Stimulated activated CD4-positive, alpha-beta T cell treated with anti-CD3 and anti-CD28 coated beads, Interleukin-2, amount 100 ng/mL, for 48 hours (primary cell): ENCODE results near the gene TBCCD1.

Experiments used
- DNase-seq, 2 donors: peaks; one replicate each; pipeline ENCODE4 v3.0.0-alpha.2; 2020

The TBCCD1 gene

GRCh38 chr3:186567072-186567921, at the start of gene TBCCD1:
Gene TBCCD1 (minus strand): TSS chr3:186567339. CDS start chr3:186564329, 3,010 bp downstream.
- DNase-seq = peak; percentile 96 to 99

DNA sequence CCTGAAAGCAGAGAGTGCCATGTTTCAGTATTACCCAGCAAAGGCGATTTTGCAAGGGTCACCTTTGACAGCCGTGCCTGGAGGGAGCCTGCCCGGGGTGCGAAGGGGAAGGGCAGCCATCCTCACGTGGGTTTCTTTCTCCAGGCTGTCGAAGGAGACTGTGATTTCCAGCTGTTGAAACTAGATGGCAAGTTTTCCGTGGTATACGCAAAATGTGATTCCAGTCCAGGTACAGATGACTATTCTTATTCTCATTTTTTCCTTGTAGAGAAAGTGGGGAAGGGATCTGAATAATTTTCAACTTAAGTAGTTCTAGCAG, 49.1 kb upstream of the TBCCD1 start:
- no peak for DNase-seq

GRCh38 chr3:186614597-186615483, 47.7 kb upstream of the TBCCD1 start:
- peak; percentile 70 to 78 for DNase-seq

DNA sequence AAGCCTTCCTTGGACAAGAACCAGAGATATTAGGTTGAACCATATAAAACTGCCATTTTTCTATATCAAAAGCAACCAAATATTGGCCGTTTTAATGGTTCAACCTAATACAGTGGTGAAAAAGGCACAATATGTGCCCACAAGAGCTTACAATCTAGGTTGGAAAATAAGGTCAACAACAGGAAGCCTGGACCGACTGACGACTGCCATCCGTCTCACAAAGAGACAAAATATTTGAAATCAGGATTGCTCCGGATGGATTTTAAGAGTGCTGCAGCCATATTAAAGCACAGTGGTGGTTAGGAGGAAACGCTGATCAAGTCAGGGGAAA, 47.1 kb upstream of the TBCCD1 start:
- DNase-seq = no peak

DNA sequence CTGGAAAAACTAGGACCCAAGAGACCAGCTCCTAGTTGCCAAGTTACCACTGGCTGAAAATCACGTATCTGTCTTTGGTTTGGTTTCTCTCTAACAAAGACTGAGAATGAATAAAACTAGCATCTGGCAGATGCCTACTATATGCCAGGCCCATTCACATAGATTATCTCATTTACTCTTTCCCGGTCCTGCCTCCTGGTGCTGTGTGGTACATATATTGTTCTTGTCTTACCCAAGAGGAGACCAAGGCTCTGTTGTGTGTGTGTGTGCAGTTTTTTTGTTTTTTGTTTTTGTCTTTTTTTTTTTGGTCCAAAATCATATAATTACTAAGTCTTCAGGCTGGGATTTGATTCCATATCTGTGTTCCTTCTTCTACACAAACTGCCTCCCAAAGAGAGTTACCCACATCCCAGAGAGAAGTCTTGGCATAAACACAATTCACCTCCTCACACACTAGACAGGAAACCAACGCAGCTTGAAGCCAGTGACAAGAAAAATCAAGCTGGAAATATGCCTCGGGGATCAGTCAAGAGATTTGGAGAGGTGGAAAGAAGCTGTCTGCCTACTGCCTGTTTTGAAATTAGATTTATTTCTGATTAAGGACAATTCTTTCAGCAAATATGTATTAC, 46.6 kb upstream of the TBCCD1 start:
- no peak for DNase-seq

DNA sequence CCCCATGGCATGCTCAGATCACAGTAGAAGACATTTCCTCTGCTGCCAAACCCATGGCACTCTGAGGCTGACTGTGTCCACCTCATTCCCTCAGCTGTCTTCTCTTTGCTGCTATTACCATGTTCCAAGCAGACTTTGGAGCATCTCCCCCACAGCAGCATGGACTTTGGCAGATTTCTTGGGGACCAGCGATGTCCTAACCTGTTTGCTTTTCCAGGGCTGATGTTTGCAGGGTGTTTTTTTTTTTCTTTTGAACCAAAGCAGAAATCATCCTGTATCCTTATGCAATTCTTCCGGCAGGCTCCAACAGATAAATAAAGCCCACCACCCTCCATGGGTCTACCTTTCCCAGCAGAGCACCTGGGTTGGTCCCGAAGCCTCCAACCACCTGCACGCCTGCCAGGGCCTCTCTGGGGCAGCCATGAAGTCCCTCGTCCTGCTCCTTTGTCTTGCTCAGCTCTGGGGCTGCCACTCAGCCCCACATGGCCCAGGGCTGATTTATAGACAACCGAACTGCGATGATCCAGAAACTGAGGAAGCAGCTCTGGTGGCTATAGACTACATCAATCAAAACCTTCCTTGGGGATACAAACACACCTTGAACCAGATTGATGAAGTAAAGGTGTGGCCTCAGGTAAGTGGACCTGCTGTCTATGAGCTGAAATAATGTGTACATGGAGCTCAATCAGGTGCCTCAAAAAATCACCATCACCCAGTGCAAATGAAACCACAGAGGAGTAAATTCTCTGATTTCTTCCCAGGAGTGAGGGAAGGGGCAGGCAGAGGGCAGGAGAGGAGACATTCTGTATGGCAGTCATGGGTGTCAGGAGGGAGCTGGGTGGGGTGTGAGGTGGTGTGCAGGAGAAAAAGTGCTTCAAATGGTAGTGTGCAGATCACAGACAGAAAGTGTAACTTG, 45.8 kb upstream of the TBCCD1 start, which contains the start of gene AHSG:
AHSG (plus strand) TSS at position 340 of the 916 bp plus-strand sequence; CDS start at position 422, 82 bp downstream.
- no peak for DNase-seq

- no peak for DNase-seq
These were observed 44.9 kb upstream of the TBCCD1 start for GRCh38 chr3:186612065-186612464.

- no peak for DNase-seq
These were observed 42.2 kb upstream of the TBCCD1 start for GRCh38 chr3:186609247-186609868.

DNA sequence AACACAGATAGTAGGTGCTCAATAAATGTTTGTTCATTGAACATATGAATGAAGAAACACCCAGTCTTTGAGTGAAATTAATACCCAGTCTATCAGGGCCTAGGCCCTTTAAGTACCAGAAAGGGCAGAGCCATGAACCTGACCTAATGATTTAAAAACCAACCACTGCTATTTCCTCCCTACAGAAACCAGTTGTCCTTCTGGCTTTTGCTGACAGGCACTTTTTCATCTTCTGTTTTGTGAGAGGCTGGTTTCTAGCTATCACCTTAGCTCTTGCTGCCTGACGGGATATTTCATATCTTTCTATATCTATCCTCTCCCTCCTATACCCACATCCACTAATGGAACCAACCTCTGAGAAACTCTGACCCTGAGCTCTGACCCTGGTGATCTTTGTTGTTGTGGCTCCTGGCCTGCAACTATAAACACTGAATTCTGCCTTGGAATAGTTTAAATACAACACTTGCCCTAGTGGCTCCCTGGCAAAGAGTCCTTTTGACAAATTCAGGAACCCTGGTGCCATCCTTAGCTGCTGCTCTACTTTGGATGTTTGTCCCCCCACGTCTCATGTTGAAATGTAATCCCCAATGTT, 41.6 kb upstream of the TBCCD1 start:
- no peak for DNase-seq

GRCh38 chr3:186605561-186606545, 38.7 kb upstream of the TBCCD1 start:
- DNase-seq = no peak

- no peak for DNase-seq
These were observed 37.9 kb upstream of the TBCCD1 start for GRCh38 chr3:186605078-186605477.

DNA sequence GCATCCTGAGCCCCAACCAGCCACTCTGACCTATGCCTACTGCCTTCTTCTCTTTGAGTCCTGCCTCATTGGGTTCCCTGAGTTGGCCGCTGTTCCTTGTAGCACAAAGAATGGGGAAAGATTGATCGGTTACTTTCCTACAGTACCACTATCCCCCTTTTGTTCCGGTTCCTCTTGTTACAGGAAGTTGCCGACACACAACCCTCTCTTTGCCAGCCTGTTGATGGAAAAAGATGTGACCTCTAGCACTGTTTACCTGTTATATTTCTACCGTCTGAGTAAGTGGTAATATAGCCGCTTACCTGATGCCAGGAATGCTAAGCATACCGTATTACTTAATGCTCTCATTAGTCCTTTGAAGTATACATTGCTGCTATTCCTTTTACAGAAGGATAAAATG, 36.0 kb upstream of the TBCCD1 start:
- no peak for DNase-seq

DNA sequence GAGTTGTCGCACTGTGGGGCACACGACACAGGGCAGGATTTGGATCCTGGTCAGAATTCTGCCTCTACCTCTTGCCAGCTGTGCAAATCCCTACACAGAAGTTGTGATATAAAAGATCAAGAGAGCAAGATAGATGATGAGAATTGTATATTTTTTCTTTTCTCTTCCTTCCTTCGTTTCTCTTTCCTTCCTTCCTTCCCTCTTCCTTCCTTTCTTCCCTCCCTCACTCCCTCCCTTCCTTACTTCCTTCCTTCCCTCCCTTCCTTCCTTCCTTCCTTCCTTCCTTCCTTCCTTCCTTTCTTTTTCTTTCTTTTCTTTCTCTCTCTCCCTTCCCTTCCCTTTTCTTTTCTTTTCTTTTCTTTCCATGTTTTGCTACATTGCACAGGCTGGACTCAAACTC, 33.8 kb upstream of the TBCCD1 start:
- no peak for DNase-seq

DNA sequence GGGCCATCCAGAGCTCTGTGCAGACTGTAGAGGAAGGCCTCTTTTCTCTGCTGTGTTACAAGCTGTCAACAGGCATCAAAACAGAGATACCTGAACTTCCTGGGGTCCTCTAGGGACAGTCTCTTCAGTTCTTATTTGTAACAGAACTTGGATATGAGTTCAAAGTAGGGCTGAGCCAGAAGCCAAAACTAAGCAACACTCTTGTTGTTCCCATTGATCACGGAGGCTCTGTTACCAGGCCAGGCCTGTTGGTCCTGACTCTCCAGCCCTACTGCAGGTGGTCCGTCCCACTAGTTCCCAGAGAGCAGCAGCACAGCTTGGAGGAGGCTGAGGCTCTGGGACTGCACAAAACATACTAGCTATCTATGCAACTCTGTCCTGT, 32.6 kb upstream of the TBCCD1 start:
- no peak for DNase-seq

GRCh38 chr3:186599142-186599784, 32.1 kb upstream of the TBCCD1 start:
- no peak for DNase-seq

DNA sequence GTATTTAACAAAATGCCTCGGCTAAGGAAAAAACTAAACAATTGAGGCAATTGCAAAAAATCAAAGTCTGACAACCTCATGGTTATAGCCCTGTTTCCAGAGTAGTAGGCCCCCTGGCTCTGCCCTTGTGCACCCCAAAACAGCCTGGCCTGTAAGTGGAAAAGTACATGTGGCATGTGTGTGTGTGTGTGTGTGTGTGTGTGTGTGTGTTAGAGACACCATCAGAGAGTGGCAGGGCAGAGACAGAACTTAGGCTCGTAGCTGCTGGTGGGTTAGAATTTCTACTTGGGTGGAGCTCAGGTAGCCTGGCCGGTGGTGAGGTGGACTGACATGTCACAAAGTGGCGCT, 31.6 kb upstream of the TBCCD1 start:
- DNase-seq = no peak

- no peak for DNase-seq
These were observed 31.1 kb upstream of the TBCCD1 start for GRCh38 chr3:186598108-186598784.

- no peak for DNase-seq
These were observed 29.6 kb upstream of the TBCCD1 start for GRCh38 chr3:186596568-186597287.
